CD4-positive, alpha-beta T cell treated with Interleukin-17A for 1 hour (primary cell): ENCODE data around the gene IRX4.

Source experiments
- DNase-seq: peaks from one replicate; pipeline ENCODE4 v3.0.0-alpha.2; 2020

Gene IRX4

GRCh38 chr5:1882337-1883119, at the start of gene IRX4:
Gene IRX4, minus strand, starts transcription at chr5:1882925. Its CDS starts 278 bp downstream, at chr5:1882647.
- DNase-seq, result no peak

GRCh38 chr5:1931604-1932231, 49.0 kb upstream of the IRX4 start:
- DNase-seq, result no peak

- no peak for DNase-seq
Measured at GRCh38 chr5:1930880-1931603, 48.3 kb upstream of the IRX4 start.

GRCh38 chr5:1930501-1930879, 47.8 kb upstream of the IRX4 start:
- DNase-seq, result no peak

GRCh38 chr5:1929108-1929991, 46.6 kb upstream of the IRX4 start:
- no peak for DNase-seq

GRCh38 chr5:1926471-1927341, 44.0 kb upstream of the IRX4 start:
- DNase-seq, result no peak

GRCh38 chr5:1926071-1926440, 43.3 kb upstream of the IRX4 start:
- no peak for DNase-seq

GRCh38 chr5:1925111-1926070, 42.7 kb upstream of the IRX4 start:
- DNase-seq, result no peak

GRCh38 chr5:1923766-1924165, 41.0 kb upstream of the IRX4 start:
- DNase-seq, result no peak

- DNase-seq, result no peak
Measured at GRCh38 chr5:1923341-1923740, 40.6 kb upstream of the IRX4 start.

- no peak for DNase-seq
Measured at GRCh38 chr5:1921711-1922110, 39.0 kb upstream of the IRX4 start.

- DNase-seq, result no peak
Measured at GRCh38 chr5:1919750-1920149, 37.0 kb upstream of the IRX4 start.

- DNase-seq, result no peak
Measured at GRCh38 chr5:1919209-1919566, 36.5 kb upstream of the IRX4 start.

- no peak for DNase-seq
Measured at GRCh38 chr5:1918488-1919208, 35.9 kb upstream of the IRX4 start.

- no peak for DNase-seq
Measured at GRCh38 chr5:1917830-1918487, 35.2 kb upstream of the IRX4 start.

GRCh38 chr5:1916041-1917001, 33.6 kb upstream of the IRX4 start:
- no peak for DNase-seq

GRCh38 chr5:1915316-1915715, 32.6 kb upstream of the IRX4 start:
- DNase-seq, result no peak

GRCh38 chr5:1914471-1914870, 31.7 kb upstream of the IRX4 start:
- DNase-seq, result no peak
